GM18505 (cell line): ENCODE results near the gene KLF18.

Source experiments
- ATAC-seq: cut with Tn5 transposase; IDR thresholded peaks from one replicate; pipeline ENCODE4 v1.9.1; 2021; ENCODE audit not compliant: unreplicated experiment
- POLR2A ChIP-seq: IDR thresholded peaks from 4 replicates; pipeline ENCODE4 v1.6.1; 2011; ENCODE audit warnings: borderline replicate concordance; ENCODE audit not compliant: insufficient read depth, insufficient read length; ENCODE audit errors: extremely low read depth

Gene KLF18

GRCh38 chr1:44111861-44112260 lies 29.6 kb downstream of the KLF18 start:
- no peak for ATAC-seq

GRCh38 chr1:44110916-44111315 lies 30.5 kb downstream of the KLF18 start:
- no peak for TF ChIP-seq POLR2A
- ATAC-seq: no peak

More at GRCh38 chr1:44111861-44112260, 29.6 kb downstream of the KLF18 start:
- TF ChIP-seq POLR2A: no peak

GRCh38 chr1:44108971-44109370 lies 32.5 kb downstream of the KLF18 start:
- no peak for ATAC-seq
- TF ChIP-seq POLR2A: no peak

- no peak for ATAC-seq
- TF ChIP-seq POLR2A: no peak
Measured at GRCh38 chr1:44108241-44108640, 33.2 kb downstream of the KLF18 start.

GRCh38 chr1:44105810-44106209 lies 35.6 kb downstream of the KLF18 start:
- no peak for TF ChIP-seq POLR2A
- no peak for ATAC-seq

GRCh38 chr1:44103270-44104131 lies 37.9 kb downstream of the KLF18 start:
- no peak for TF ChIP-seq POLR2A
- ATAC-seq: no peak

GRCh38 chr1:44101328-44101727 lies 40.1 kb downstream of the KLF18 start:
- ATAC-seq: no peak
- no peak for TF ChIP-seq POLR2A

GRCh38 chr1:44100183-44100868 lies 41.1 kb downstream of the KLF18 start:
- ATAC-seq: no peak
- no peak for TF ChIP-seq POLR2A

- no peak for TF ChIP-seq POLR2A
- no peak for ATAC-seq
Measured at GRCh38 chr1:44094047-44094446, 47.4 kb downstream of the KLF18 start.

GRCh38 chr1:44090429-44091252 lies 50.8 kb downstream of the KLF18 start:
- ATAC-seq: no peak
- TF ChIP-seq POLR2A: no peak

- no peak for ATAC-seq
- no peak for TF ChIP-seq POLR2A
Measured at GRCh38 chr1:44089371-44090048, 51.9 kb downstream of the KLF18 start.
